ENCODE measurements around the gene EVC2.

GRCh38 chr4:5689065-5689464 lies 19.3 kb downstream of the EVC2 start:
- no peak for TF ChIP-seq CTCF (IDR thresholded peaks at IDR 0.05)
- TF ChIP-seq EZH2 (IDR thresholded peaks at IDR 0.05; ENCODE audit: borderline replicate concordance, insufficient read depth, low read depth, low read length, poor library complexity, severe bottlenecking) = no peak
